Fibroblast of upper back skin (primary cell): ENCODE results near the gene ATP10D.
"Not testable (repeated sequence)": the region's sequence is repeated elsewhere in the genome, so short reads cannot be mapped to it uniquely, and the experiment has no call there.

Source experiments
- DNase-seq: peaks from one replicate; pipeline ENCODE4 v3.0.0-alpha.2; 2013

ATP10D gene

DNA sequence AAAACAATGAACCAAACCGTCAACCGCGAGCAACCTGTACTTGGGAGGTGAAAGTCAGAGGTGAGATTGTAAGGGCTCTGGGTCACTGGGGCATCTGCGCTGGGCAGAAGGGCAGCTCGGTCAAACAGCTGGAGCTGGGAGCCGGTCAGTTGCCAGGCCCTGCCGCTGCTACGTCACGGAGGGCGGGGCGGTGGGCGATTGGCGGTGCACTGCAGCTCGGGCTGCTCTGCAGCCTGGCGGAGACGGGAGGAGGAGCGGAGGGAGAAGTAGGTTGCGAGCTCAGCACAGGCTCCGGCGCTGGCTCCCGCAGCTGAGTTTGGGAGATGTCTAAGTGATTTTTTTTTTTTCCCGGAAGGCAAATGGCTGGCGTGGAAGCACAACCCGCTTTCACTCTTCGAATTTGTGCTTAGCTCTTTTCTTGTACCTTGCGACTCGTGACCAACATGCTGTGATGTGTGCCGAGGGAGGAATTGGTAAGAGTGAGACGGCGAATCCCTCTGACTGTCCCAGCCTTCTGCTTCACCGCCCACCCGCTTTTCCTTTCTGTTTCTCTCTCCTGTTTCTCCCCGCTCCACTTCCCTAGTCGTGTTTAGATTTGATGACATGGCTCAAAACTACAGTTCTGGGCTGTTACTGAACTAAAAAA is at the start of gene ATP10D:
Gene ATP10D, plus strand, starts transcription at position 229 of the 646 bp plus-strand sequence. CDS start 27,266 bp downstream, outside the sequence.
- peak; percentile 92 for DNase-seq

DNA sequence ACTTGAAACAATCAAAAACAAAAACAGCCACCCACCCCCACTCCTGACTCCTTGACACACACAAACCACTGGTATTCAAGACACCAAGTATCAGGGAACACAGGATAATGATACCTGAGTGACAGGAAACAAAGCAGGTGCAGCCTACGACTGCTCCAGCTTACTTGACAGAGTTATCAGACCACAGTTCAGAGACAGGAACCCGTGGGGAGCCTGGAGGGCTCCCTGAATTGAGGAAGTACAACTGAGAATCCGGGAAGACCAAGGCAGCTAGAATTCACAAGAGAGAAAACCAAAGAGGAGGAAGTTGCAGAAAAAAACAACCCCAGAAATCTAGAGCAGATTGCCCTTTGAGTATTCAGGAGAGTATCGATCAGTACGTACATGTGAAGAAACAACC is 42.1 kb upstream of the ATP10D start:
- no peak for DNase-seq

DNA sequence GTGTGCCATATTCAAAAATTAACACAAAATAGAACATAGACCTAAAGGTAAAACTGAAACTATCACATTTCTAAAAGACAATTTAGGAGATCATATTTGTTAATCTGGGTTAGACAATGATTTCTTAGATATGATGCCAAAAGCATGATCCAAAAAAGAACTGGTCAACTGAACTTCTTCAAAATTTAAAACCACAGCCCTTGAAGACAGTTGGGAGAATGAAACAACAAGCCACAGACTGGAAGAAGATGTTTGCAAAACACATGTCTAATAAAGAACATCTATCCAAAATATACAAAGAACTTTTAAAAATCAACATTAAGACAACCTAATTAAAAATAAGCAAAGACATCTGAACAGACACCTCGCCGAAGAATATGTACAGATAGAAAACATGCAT is 41.0 kb upstream of the ATP10D start:
- DNase-seq: no peak

GRCh38 chr4:47451657-47452056 is 33.4 kb upstream of the ATP10D start:
- peak; percentile 67 for DNase-seq

DNA sequence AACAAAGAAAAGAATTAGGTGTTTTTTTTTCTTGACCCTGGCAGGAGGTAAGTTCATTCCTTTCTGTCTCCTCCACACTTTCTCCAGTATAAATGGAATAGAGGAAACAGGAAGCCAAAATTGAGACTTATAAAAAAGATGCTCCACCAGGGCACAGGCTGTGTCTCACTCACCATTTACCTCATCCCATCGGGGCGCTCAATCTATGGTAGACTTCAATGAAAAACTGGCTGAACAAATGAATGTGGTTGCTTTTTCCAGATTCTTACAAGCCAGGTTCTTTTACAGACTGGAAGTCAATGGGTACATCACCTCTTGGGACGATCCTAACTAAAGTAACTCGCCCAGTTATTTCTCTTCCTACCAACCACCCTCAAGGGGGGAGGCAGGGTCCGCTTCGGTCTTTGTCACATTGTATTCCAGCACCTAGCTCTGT is 22.3 kb upstream of the ATP10D start:
- no peak for DNase-seq

GRCh38 chr4:47463235-47463956 is 21.7 kb upstream of the ATP10D start, which contains the start of gene COMMD8:
Gene COMMD8, minus strand, starts transcription at chr4:47463702. Its CDS starts 51 bp downstream, at chr4:47463651.
- DNase-seq: peak; percentile 96

GRCh38 chr4:47465004-47465403 is 20.1 kb upstream of the ATP10D start:
- DNase-seq: no peak

- DNase-seq: no peak
These were observed 18.9 kb upstream of the ATP10D start for GRCh38 chr4:47466056-47466785.

DNA sequence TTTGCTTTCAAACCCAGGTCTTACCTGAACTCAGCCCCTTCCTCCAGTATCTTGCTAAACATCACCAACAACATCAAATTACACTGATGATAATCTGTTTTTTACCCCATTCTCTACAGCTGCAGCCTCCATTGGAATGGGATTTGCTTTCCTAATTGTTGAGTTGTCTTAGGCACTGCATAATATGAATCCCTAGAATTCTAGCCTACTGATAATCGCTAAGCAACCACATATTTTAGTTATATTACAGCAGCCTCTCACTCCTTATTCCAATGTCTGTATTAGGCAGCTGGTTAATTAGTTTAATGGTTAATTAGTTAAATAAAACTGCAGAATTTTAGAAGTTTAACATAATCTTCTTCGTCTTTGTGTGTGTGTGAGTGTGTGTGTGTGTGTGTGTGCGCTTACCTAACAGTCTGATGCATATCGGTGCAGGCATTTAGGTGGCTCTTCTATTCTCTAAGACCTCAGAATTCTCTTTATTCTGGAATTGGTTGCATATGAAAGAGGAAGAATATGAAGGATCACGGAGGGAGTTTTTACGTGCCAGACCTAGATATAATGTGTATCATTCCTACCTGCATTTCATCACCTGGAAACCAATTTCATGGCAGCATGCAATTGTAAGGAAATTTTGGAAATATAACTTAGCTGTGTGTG is 16.2 kb upstream of the ATP10D start:
- peak; percentile 34 for DNase-seq

- DNase-seq: peak; percentile 68
These were observed 15.1 kb upstream of the ATP10D start for GRCh38 chr4:47469951-47470350.

DNA sequence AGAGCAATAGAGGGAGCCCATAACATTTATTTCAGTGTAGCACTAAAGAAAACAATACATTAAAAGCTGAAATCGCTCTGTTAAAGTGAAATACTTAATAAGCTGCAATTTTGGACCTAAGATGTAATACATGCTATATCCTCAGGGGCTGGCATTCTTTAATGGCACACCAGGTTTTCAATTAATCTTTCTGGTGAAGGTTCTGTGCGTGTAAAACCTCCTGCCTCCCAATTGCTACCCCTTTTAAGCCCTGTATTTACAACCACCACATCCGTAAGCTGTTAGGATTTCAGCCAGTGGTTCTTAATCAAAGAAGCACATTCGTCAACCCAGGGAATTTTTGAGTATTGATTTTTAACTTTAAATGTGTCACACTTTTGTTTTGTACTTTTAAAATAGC is 14.0 kb upstream of the ATP10D start:
- DNase-seq: no peak

GRCh38 chr4:47471591-47471990 is 13.5 kb upstream of the ATP10D start:
- no peak for DNase-seq

GRCh38 chr4:47473141-47473750 is 11.8 kb upstream of the ATP10D start:
- DNase-seq: no peak

DNA sequence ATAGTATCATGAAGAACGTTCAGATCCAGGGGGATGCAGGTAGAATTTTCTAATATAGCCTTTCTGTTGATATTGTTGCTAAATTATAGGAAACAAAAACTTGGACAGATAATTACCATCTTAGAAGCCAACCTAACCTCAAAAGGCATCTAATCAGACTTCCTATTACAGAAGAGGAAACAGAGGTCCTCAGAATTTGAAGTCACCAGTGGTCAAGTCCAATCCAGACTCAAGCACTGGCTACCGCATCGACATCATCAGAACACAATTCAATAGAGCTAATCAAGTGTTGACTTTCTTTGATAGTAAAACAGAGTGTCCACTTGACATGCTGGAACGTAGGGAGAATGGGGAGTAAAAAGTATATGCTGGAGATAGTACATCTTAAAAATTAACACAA is 10.3 kb upstream of the ATP10D start:
- DNase-seq: no peak

- DNase-seq: no peak
These were observed 9.7 kb upstream of the ATP10D start for GRCh38 chr4:47475411-47475810.

- no peak for DNase-seq
These were observed 6.3 kb upstream of the ATP10D start for GRCh38 chr4:47478804-47479203.

DNA sequence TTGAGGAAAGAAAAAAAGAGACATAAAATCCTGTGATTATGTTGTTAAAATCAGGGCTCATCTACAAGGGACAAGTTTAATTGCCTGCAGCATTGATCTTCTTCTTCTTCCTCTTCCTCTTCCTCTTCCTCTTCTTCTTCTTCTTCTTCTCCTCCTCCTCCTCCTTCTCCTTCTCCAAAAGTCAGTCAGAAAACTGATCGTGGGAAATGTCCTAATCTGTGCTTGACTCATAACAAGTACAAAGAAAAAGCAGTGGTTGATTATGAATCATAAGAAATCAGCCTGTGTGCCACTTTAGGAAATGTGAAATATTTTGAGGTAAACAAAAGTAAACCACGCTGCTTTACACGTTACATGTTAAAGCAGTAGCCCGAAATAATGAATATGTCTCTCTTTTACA is 2.7 kb upstream of the ATP10D start:
- DNase-seq: no peak

DNA sequence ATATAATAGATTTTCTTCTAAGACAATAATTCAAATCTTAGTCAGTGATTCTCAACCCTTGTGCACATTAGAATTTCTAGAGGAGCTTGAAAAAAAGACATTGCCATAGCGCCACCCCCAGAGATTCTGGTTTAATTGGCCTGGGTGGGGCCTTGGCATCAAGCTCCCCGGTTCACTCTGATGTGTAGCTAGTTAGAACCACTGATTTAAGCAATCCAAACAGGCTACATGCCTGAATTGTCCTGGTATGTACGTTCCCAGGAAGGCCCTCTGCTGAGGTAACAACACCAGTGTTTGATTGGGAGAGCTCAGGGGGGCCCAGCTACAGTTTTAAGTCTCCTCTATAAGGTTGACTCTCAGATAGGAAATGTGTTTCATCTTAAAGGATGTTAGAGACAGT is 1.3 kb upstream of the ATP10D start:
- DNase-seq: no peak

DNA sequence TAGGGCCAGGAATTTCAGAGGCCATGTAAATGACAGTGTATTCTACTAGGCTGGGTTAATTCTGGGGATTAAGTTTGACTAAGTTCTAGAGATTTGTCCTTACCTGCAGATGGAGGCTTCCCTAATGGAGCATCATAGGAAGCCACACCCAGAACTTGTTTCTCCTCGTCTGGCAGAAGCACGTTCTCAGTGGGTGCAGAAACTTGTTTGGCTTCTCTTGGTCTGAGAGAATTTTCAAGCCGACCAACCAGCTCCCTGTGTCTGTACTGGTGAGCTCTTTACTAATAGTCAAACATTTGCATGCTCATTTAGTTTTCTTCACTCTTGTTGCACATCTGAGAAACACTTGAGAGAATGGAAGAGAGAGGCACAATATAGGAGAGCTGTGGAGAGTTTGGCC is 907 bp upstream of the ATP10D start:
- no peak for DNase-seq

DNA sequence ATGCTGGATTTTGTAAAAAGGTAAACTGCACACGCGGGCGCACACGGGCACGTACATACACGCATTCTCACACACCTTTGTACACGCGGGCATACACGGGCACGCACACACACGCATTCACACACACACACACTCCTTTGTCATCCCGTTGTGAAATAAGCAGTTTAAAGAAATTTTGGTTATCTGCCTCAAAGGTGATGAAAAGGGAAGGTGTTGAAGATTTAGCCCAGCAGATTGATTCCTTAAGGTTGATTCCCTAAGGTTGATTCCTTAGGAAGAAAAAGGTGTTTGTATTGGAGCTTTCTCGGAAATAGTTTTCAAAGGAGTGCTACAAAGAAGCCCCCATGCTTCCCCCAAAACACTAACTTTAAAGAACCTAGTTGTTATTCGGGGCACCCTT is 693 bp downstream of the ATP10D start:
- no peak for DNase-seq

DNA sequence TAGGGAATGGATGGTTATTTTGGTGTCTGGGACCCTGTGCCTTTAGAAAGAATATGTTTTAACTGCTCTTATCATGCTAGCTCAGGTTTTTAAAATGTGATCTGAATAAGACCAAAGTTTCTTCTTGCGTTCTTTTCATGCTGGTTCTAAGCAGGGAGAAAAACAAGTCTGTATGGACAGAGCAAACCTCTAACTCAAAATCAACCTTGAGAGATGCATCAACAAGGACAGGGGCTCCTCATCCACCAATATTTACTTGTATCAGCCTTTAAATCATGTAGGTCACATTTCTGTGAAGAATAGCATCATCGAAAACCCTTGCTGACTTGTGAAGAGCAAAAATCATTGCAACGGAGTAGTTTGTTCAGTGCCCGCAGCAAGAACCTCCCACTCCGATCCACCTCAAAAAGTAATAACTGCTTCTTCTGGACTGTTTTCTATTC is 1.2 kb downstream of the ATP10D start:
- no peak for DNase-seq

DNA sequence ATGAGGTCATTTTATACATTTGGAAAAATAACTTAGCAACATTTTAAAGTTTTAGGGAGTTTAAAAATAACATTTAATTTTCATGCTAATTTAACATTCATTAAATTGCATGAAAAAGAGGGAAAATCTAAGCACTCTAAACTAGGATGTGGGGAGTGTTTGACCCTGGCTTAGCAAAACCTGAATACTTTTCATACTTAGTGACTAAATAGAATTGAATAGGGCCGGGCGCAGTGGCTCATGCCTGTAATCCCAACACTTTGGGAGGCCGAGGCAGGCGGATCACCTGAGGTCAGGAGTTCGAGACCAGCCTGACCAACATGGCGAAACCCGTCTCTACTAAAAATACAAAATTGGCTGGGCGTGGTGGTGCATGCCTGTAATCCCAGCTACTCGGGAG is 1.7 kb downstream of the ATP10D start:
- not testable (repeated sequence) for DNase-seq

DNA sequence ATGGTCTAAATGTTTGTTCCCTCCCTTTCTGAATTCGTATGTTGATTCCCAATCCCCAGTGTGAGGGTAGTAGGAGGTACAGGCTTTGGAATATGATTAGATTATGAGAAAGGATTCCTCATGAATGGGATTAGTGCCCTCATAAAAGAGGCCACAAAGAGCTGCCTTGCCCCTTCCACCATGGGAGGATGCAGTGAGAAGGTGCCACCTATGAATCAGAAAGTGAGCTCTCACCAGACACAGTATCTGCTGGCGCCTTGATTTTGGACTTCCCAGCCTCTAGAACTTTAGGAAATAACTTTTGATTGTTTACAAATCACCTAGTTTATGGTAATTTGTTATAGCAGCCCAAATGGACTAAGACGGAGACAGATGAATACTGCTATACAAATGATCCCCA is 3.6 kb downstream of the ATP10D start:
- no peak for DNase-seq
